GM08714 (cell line): ENCODE data around the gene TTC8.
"Not testable (repeated sequence)": the region's sequence is repeated elsewhere in the genome, so short reads cannot be mapped to it uniquely, and the experiment has no call there.

Experiments
- H3K4me3 ChIP-seq: fragments of 200-500 bp; sonication (Bioruptor generic); 2 replicates; pipeline ENCODE4 v1.5.1; 2014; ENCODE audit warnings: mild to moderate bottlenecking, low read length, inconsistent platforms
- ZNF274 ChIP-seq: IDR thresholded peaks from 2 replicates; pipeline ENCODE4 v1.6.1; 2012; ENCODE audit warnings: mild to moderate bottlenecking, low read depth, low read length

The TTC8 gene

DNA sequence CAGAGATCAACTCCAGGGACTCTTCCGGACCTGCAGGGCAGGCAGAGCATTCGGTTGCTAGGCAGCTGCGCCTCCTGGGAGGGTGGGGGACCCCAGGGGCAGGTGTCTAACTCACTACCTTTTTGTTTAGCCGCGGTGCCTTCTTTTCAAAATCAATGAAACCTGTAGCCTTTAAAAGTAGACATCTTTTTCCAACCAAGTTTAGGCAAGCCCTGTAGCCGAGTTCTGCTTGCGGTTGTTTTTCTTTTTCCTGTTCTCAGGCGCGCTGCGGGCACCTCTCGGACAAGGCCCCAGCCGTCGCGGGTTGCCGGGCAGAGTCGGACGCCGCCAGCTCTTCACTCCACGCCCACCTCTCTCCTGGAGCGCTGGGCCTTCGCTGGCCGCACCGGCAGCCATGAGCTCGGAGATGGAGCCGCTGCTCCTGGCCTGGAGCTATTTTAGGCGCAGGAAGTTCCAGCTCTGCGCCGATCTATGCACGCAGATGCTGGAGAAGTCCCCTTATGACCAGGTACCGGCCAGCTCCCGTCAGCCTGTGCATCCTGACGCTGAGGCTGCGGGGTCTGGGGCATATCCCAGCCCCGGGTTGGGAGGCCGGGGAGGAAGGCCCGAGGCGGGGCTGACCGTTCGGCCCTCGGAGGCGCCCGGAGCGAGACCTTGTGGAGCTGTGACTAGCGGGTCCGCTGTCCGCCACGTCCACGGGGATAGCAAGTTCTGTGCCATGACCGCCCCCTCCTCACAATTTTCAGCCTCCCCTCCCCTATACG is at the start of gene TTC8:
TSS of gene TTC8 (plus strand) at position 338 of the 764 bp plus-strand sequence. CDS start at position 395, 57 bp downstream.
- H3K4me3 ChIP-seq = peak within 1 kb of the TSS; percentile 59
- no peak for TF ChIP-seq ZNF274

DNA sequence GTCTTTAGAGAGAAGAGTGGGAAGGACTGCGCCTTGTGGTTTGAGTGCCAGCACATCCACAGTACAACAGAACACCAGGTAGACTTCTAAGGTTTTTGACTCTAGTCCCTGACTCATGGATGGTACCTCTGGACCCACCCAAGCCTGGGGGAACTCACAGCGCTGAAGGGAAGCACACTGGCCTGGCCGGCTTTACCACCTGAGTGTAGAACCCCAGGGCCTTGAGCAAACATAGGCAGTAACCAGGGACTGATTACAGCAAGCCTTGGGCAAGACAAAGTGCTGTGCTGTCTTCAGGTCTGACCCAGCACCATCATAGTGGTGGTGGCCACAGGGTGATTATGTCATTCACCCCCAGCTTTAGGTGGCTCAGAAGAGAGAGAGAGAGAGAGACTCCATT is 48.9 kb upstream of the TTC8 start:
- no peak for TF ChIP-seq ZNF274
- H3K4me3 ChIP-seq = no peak overlapping the region

DNA sequence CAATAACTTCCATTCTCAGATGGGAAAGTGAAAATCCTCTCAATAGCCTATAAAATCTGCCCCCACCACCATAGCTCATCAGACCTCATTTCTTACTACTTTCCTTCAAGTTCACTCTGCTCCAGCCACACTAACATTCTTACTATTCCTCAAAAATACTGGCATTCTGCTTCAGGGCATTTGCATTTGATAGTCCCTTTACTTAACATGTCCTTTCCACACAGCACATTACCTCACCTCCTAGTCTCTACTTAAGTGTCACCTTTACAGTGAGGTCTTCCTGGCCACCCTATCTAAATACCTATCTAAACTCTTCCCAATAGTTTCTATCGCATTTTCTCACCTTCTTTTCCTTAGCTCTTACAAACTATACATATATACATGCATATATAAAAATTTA is 38.5 kb upstream of the TTC8 start:
- no peak for TF ChIP-seq ZNF274
- no peak overlapping the region for H3K4me3 ChIP-seq

DNA sequence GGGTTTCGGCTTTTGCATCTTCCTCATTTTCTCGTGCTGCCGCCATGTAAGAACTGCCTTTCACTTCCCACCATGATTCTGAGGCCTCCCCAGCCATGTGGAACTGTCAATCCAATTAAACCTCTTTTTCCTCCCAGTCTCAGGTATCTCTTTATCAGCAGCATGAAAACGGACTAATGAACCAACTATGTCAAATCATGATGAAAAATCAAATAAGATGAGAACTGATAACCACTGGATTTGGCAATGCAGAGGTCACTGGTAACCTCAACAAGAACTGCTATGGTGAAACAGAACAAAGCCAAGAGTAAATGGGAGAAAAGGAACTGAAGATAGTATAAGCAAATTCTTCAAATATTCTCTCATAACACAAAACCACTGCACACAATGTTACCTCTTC is 37.7 kb upstream of the TTC8 start:
- TF ChIP-seq ZNF274 = no peak
- no peak overlapping the region for H3K4me3 ChIP-seq

DNA sequence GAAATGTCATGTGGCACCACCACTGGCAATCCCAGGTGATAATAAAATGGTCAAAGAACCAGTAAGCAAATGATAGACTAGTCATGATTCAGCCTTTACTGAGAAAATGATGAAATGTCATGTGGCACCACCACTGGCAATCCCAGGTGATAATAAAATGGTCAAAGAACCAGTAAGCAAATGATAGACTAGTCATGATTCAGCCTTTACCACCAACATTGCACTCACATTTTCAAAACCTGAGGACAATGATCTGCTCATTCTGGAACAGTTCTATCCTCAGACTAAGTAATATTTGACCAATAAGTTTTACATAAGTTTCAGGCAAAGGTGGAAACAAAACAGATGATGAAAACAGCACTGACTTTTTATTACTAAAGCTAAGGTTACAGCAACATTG is 34.9 kb upstream of the TTC8 start:
- H3K4me3 ChIP-seq = not testable (repeated sequence)

DNA sequence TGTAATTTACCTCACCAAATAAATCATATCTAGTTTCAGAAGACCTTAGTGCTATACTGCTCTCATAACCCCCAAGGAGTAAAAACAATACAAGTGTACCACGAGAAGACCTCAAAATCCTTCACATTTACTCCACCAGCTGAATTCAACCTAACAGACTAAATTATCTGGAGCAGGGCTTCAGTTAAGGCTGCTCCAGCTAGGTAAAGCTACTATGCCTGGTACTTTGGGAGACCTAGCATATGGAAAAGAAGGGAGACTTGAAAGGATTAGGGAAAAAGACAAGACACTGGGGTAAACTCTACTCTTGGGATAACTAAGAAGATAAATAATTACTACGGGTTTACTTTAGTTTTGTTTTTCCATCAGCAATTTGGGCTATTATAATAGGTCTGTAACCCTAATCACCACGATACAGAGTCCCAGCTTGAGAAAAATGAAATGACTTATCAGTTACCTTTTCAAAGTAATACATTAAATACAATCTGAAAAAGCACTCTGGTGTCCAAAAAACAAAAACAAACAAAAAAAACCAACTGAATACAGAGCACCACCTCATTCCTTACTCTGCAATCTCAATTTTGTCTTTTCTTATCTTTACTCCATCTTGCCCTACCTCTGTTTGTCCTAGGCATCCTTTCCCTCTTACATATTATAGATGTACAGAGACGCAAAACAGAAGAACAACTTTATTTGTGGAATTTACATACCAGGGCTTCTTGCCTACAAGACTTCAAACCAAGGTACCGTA is 33.8 kb upstream of the TTC8 start:
- H3K4me3 ChIP-seq = no peak overlapping the region
- TF ChIP-seq ZNF274 = no peak

DNA sequence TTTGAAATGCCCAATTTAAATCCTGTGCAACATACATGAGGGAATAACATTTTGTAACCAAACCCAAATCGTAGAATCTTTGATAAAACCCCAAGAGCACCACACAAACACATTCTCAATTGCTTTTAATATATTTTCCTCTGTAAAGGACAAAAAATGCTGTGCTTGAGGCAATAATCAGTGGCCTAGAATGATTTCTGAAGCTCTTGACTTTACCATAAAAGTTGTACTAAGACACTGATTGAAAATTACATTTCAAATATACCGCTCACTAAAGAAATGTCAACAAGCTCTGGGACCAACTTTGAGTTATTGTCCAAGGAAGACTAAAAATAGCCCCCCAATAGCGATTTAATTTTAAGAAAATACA is 33.2 kb upstream of the TTC8 start:
- H3K4me3 ChIP-seq = no peak overlapping the region

DNA sequence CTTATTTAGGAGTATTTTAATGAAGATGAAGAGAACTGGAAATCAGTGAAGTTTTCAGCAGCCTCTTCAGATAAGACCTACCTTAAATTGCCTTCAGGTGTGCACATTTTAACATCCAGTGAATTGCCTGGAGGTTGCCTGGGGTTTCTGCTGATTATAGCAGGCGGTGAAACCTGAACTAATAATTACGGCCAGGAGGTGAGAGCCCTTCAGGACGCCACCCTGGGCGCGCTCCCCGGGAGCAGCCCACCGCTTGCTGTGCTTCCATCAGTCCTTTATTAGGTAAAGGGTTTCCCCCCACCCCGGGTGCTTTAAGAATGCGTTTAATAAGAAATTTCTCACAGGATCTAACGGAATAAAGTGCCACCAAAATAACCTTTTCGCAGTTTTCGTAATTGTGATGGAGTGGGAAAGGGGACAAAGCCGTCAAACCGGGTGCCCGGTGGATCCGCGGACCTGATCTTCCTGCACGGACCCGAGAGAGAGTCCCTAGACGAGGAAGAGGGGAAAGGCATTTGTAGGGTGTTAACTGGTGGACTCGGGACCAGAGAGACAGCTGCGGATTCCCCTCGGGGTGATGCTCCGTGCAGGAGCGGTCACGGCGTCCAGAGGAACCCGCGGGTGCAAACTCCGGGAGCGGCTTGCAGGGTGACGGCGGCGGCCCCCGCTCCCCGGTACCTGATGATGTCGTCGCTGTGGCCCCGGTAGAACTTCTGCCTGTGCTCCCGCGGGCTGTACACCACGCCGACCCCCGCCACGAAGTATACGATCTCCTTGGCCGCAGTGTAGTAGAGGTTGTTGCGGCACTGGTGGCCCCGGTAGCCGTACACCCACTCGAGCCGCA is 32.6 kb upstream of the TTC8 start:
- H3K4me3 ChIP-seq = peak overlapping the region; percentile 53
- TF ChIP-seq ZNF274 = no peak

More for the DNA sequence above, 33.2 kb upstream of the TTC8 start:
- TF ChIP-seq ZNF274 = no peak

DNA sequence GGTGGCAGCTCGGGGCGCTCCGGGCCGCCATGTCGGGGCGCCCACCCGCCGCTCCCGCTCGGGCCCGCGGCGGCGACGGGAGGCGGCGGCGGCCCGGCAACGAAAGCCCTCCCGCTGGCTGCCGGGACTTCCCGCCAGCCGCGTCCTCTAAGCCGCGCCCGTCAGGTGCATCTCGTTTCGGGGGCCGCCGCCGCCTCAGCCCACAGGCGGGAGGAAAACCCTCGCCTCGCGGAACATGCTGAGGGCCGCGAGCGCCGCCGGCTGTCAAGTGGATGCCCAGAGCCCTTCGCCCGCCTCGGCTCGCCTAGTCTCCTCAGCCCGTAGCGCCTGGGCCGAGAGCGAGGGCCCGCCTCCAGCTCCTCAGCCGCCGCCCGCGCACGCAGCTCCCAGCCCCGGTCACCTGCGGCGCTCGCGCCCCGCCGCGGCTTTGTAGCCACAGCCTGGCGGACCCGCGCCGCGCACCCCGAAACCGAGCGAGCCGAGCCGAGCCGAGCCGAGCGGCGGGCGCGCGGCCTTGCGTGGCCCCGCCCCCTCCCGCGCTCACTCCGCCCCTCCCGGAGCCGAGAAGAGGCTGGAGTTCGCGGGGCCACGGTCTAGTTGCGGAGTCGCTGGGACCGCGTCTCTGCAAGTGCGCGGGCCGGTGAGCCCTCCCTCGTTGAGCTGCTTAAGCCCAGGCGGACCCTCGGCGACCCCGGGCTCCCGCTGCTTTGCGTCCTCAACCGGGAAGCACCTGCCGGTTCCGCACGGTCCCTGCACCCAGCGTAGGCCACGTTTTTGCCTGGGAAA is 31.8 kb upstream of the TTC8 start, which contains the start of gene EML5:
TSS of gene EML5 (minus strand) at position 481 of the 786 bp plus-strand sequence. CDS start at position 31, 450 bp downstream.
- peak within 1 kb of the TSS; percentile 53 for H3K4me3 ChIP-seq
- no peak for TF ChIP-seq ZNF274

DNA sequence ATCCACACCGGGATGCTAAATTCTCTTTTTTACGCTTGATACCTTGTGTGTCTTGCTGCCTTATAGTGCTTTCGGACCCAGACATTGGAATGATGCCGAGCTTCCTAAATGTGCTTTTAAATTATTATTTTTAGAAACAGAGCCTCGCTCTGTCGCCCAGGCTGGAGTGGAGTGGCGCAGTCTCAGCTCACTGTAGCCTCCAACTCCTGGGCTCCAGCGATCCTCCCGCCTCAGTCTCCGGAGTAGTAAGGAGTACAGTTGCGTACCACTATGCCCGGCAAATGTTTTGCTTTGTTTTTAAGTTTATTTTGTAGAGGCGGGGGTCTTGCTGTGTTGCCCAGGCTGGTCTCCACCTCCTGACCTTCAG is 31.2 kb upstream of the TTC8 start:
- H3K4me3 ChIP-seq = peak overlapping the region; percentile 53; the same call in 1 of the 2 replicates
- no peak for TF ChIP-seq ZNF274

DNA sequence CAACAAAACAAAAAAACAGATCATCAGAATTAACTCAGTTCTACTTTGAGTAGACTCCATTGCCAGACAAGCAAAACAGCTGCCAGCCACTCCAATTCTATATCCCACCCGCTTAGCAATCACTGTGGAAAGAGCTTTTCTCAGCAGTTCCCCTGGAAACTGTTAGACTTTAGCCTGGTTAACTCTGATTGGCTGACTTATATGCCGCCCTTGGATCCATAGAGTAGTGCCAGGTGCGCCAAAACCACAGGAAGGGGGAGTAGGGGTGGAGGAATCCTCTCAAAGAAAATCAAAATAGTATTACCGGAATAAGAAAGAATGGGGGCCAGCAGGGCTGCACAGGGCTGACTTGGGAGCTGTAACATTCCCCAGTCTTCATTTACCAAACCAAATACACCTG is 26.3 kb upstream of the TTC8 start:
- no peak overlapping the region for H3K4me3 ChIP-seq
- no peak for TF ChIP-seq ZNF274

DNA sequence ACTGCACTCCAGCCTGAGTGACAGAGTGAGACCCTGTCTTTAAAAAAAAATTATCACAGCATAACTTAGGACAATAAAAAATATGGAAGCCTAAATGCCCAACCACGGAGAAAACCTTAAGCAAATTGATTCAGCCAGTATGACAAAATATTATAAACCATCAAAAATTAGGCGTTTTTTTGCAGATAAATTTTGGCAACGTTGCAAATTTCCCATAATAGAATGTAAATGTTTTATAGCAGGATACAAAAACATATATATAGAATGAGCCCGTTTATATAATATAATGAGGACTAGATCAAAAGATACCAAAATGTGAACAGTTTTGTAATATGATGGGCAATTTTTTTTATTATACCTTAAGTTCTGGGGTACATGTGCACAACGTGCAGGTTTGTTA is 24.9 kb upstream of the TTC8 start:
- TF ChIP-seq ZNF274 = no peak

DNA sequence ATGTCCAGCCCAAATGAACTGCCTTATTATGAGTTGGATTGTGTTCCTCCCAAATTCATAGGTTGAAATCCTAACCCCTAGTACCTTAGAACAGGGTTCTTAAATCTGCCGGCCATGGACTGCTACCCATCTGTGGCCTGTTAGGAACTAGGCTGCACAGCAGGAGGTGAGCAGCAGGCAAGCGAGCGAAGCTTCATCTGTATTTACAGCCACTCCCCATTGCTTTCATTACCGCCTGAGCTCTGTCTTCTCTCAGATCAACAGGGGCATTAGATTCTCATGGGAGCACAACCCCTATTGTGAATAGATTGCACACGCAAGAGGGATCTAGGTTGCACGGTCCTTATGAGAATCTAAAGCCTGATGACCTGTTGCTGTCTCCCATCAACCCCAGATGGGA is 21.9 kb upstream of the TTC8 start:
- H3K4me3 ChIP-seq = no peak overlapping the region
- no peak for TF ChIP-seq ZNF274

More for the DNA sequence above, 24.9 kb upstream of the TTC8 start:
- no peak overlapping the region for H3K4me3 ChIP-seq

DNA sequence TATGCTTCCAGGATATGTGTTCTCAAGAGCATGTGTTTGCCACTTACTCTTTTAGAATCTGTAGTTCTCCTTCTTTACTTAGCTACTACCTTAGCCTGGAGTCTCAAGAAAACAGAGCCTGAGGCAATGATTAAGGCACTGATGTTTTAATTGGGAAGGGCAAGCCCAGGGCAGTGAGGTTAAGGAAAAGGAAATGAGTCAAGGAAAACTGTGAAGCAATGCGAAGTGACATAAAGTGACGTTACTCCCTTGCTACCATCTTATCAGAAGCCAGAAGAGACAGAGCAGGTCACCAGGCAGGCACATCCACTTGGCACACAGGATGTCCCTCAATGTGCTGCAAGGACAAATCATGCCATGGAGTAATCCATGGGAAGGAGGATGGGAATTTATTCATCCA is 20.4 kb upstream of the TTC8 start:
- no peak for TF ChIP-seq ZNF274
- H3K4me3 ChIP-seq = no peak overlapping the region
